Hepatocyte (in vitro differentiated cells): Measurements from ENCODE around the gene TMEM165. TPM values are rescaled to one million over a fixed set of nuclear protein-coding genes. Genes with fewer than 3 reads are reported as not detected.
"Not testable (repeated sequence)": the region's sequence is repeated elsewhere in the genome, so short reads cannot be mapped to it uniquely, and the experiment has no call there.

ENCODE experiments used
- DNase-seq: peaks from one replicate; pipeline ENCODE4 v3.0.0-alpha.2; 2016; ENCODE audit warnings: low spot score
- H2AFZ ChIP-seq: fragments of 200-600 bp; sonication (generic); 2 replicates; pipeline ENCODE4 v1.6.0; 2016; ENCODE audit warnings: antibody characterized with exemption, mild to moderate bottlenecking
- H3K27ac ChIP-seq: fragments of 200-600 bp; sonication (generic); 2 replicates; pipeline ENCODE4 v1.5.1; 2016; ENCODE audit warnings: mild to moderate bottlenecking
- H3K27me3 ChIP-seq: fragments of 200-600 bp; sonication (generic); 2 replicates; pipeline ENCODE4 v1.6.1; 2016
- H3K36me3 ChIP-seq: fragments of 200-600 bp; sonication (generic); replicated peaks from 2 replicates; pipeline ENCODE4 v1.5.1; 2016; ENCODE audit warnings: low read depth; ENCODE audit not compliant: insufficient read depth
- H3K4me1 ChIP-seq: fragments of 200-600 bp; sonication (generic); 2 replicates; pipeline ENCODE4 v1.5.1; 2016; ENCODE audit warnings: mild to moderate bottlenecking, moderate library complexity; ENCODE audit not compliant: insufficient read depth
- H3K4me2 ChIP-seq: fragments of 200-600 bp; sonication (generic); 2 replicates; pipeline ENCODE4 v1.6.0; 2016
- H3K4me3 ChIP-seq: fragments of 200-600 bp; sonication (generic); 2 replicates; pipeline ENCODE4 v1.5.1; 2016; ENCODE audit warnings: mild to moderate bottlenecking
- H3K79me2 ChIP-seq: fragments of 200-600 bp; sonication (generic); 2 replicates; pipeline ENCODE4 v1.6.0; 2017; ENCODE audit warnings: mild to moderate bottlenecking
- H3K9me2 ChIP-seq: fragments of 200-600 bp; sonication (generic); replicated peaks from 2 replicates; pipeline ENCODE4 v1.6.0; 2017; ENCODE audit warnings: mild to moderate bottlenecking; ENCODE audit not compliant: insufficient read depth
- H3K9me3 ChIP-seq: fragments of 200-600 bp; sonication (generic); 2 replicates; pipeline ENCODE4 v1.5.1; 2016; ENCODE audit warnings: low read depth, mild to moderate bottlenecking
- H4K20me1 ChIP-seq: fragments of 200-600 bp; sonication (generic); 2 replicates; pipeline ENCODE4 v1.6.0; 2016; ENCODE audit warnings: mild to moderate bottlenecking; ENCODE audit not compliant: insufficient read depth, poor library complexity, severe bottlenecking
- CTCF ChIP-seq: fragments of 200-600 bp; sonication (generic); IDR thresholded peaks from 2 replicates; pipeline ENCODE4 v1.5.1; 2016; ENCODE audit warnings: antibody characterized with exemption, mild to moderate bottlenecking; ENCODE audit not compliant: poor library complexity
- EZH2 ChIP-seq: fragments of 200-600 bp; sonication (generic); IDR thresholded peaks from 2 replicates; pipeline ENCODE4 v1.6.1; 2016; ENCODE audit warnings: antibody characterized with exemption, mild to moderate bottlenecking, borderline replicate concordance
- EZH2phosphoT487 ChIP-seq: fragments of 200-600 bp; sonication (generic); IDR thresholded peaks from one replicate; pipeline ENCODE4 v1.6.1; 2018; ENCODE audit warnings: antibody characterized with exemption, mild to moderate bottlenecking, low read depth, moderate library complexity; ENCODE audit not compliant: unreplicated experiment, severe bottlenecking
- WGBS: methylation state at CpG from one replicate; pipeline ENCODE4 v1.1.6; 2016; ENCODE audit warnings: low lambda C conversion rate; ENCODE audit errors: missing lambda C conversion rate; 5-methylcytosine and 5-hydroxymethylcytosine counted together
- polyA plus RNA-seq: library from polyadenylated mRNA; unstranded; fragments of >200 nt; fragmentation: Nextera tagmentation; extraction: Ambion mirVana; gene quantifications from 2 replicates; pipeline ENCODE4 v1.2.1, GENCODE V29; 2016
- total RNA-seq: library from RNA; depleted of rRNA; stranded (reverse); fragments of >200 nt; gene quantifications from 2 replicates; pipeline ENCODE4 v1.2.3, GENCODE V29; 2014

The TMEM165 gene
- total and polyA plus RNA-seq, 2 experiments from 2014 or later, result 152 to 160 TPM

GRCh38 chr4:55347610-55348228 lies 48.0 kb upstream of the TMEM165 start:
- no peak for DNase-seq
- no peaks in the 10 kb centered on the region for H3K9me3 ChIP-seq
- H4K20me1 ChIP-seq, result no peaks in the 10 kb centered on the region
- H3K9me2 ChIP-seq, result no peaks in the 10 kb centered on the region
- no peaks in the 10 kb centered on the region for H3K36me3 ChIP-seq
- peaks cover 16% of the 10 kb centered on the region for H3K4me1 ChIP-seq
- peaks cover 37% of the 10 kb centered on the region for H3K79me2 ChIP-seq
- no peaks in the 10 kb centered on the region for H3K27me3 ChIP-seq
- TF ChIP-seq EZH2 (no peak), EZH2phosphoT487 (no peak), CTCF (no peak)
- H3K4me3 ChIP-seq, result no peak overlapping the region
- H3K4me2 ChIP-seq, result peak overlapping the region; percentile 98
- WGBS, result 92% methylated on average over 3 of the region's 3 CpGs
- peak overlapping the region; percentile 99 for H3K27ac ChIP-seq
- H2AFZ ChIP-seq, result no peak overlapping the region

- Histone ChIP-seq H2AFZ (no peak overlapping the region), H3K9me2 (no peaks in the 10 kb centered on the region), H3K27me3 (no peaks in the 10 kb centered on the region), H4K20me1 (no peaks in the 10 kb centered on the region), H3K4me2 (no peak overlapping the region), H3K4me3 (no peak overlapping the region), H3K79me2 (peaks cover 37% of the 10 kb centered on the region), H3K27ac (no peak overlapping the region), H3K36me3 (no peaks in the 10 kb centered on the region), H3K9me3 (no peaks in the 10 kb centered on the region), H3K4me1 (peaks cover 16% of the 10 kb centered on the region)
- 45% methylated on average over 3 of the region's 3 CpGs for WGBS
- DNase-seq, result no peak
- TF ChIP-seq EZH2, result no peak
- no peak for TF ChIP-seq EZH2phosphoT487
- no peak for TF ChIP-seq CTCF
These were observed 47.3 kb upstream of the TMEM165 start for GRCh38 chr4:55348466-55348865.

- not testable (repeated sequence) for DNase-seq, H3K9me3 ChIP-seq, H3K27ac ChIP-seq, H3K4me3 ChIP-seq, H3K36me3 ChIP-seq, H2AFZ ChIP-seq, H3K27me3 ChIP-seq, H3K9me2 ChIP-seq, H4K20me1 ChIP-seq, H3K4me2 ChIP-seq
- 97% methylated on average over 10 of the region's 10 CpGs for WGBS
- Histone ChIP-seq H3K4me1 (peaks cover 16% of the 10 kb centered on the region), H3K79me2 (peaks cover 37% of the 10 kb centered on the region)
These were observed 44.9 kb upstream of the TMEM165 start for GRCh38 chr4:55350870-55351269.

GRCh38 chr4:55351824-55352223 lies 43.9 kb upstream of the TMEM165 start:
- Histone ChIP-seq H3K27me3 (no peaks in the 10 kb centered on the region), H3K27ac (no peak overlapping the region), H2AFZ (no peak overlapping the region), H3K4me2 (no peak overlapping the region), H3K4me3 (no peak overlapping the region), H4K20me1 (no peaks in the 10 kb centered on the region), H3K4me1 (peaks cover 18% of the 10 kb centered on the region), H3K9me3 (no peaks in the 10 kb centered on the region), H3K36me3 (no peaks in the 10 kb centered on the region), H3K9me2 (no peaks in the 10 kb centered on the region), H3K79me2 (peaks cover 37% of the 10 kb centered on the region)
- DNase-seq, result no peak
- TF ChIP-seq CTCF (no peak), EZH2 (no peak), EZH2phosphoT487 (no peak)
